GM23338 (cell line): Measurements from ENCODE around the gene SBF1. TPM values are rescaled to one million over a fixed set of nuclear protein-coding genes. Genes with fewer than 3 reads are reported as not detected.

ENCODE experiments used
- ATAC-seq: fragments of 200-7000 bp; cut with Tn5 transposase; 3 replicates; pipeline ENCODE4 v1.9.1; 2020
- DNase-seq: peaks from one replicate; pipeline ENCODE4 v3.0.0-alpha.2; 2015; ENCODE audit warnings: low spot score
- H2AFZ ChIP-seq: fragments of 200-600 bp; sonication (generic); 2 replicates; pipeline ENCODE4 v1.8.0; 2016; ENCODE audit warnings: antibody characterized with exemption, mild to moderate bottlenecking, moderate library complexity
- H3F3A ChIP-seq: fragments of 200-600 bp; sonication (generic); replicated peaks from 2 replicates; pipeline ENCODE4 v1.8.0; 2017; ENCODE audit warnings: antibody characterized with exemption, mixed run types, low read depth
- H3K27ac ChIP-seq: fragments of 200-600 bp; sonication (generic); 2 replicates; pipeline ENCODE4 v1.6.1; 2016; ENCODE audit warnings: low read depth
- H3K27me3 ChIP-seq: fragments of 200-600 bp; sonication (generic); 2 replicates; pipeline ENCODE4 v1.8.0; 2016; ENCODE audit warnings: mild to moderate bottlenecking, mixed run types, moderate library complexity; ENCODE audit not compliant: insufficient read depth
- H3K36me3 ChIP-seq: fragments of 200-600 bp; sonication (generic); 2 replicates; pipeline ENCODE4 v1.8.0; 2016; ENCODE audit warnings: mild to moderate bottlenecking; ENCODE audit not compliant: insufficient read depth
- H3K4me1 ChIP-seq: fragments of 200-600 bp; sonication (generic); 2 replicates; pipeline ENCODE4 v1.8.0; 2016; ENCODE audit warnings: mild to moderate bottlenecking, moderate library complexity; ENCODE audit not compliant: insufficient read depth
- H3K4me2 ChIP-seq: fragments of 200-600 bp; sonication (generic); 2 replicates; pipeline ENCODE4 v1.7.1; 2017; ENCODE audit warnings: mixed run types
- H3K4me3 ChIP-seq: fragments of 200-600 bp; sonication (generic); 2 replicates; pipeline ENCODE4 v1.6.1; 2016; ENCODE audit warnings: mixed run types
- H3K79me2 ChIP-seq: fragments of 200-600 bp; sonication (generic); replicated peaks from 2 replicates; pipeline ENCODE4 v1.8.0; 2017; ENCODE audit warnings: mild to moderate bottlenecking; ENCODE audit not compliant: insufficient read depth
- H3K9me2 ChIP-seq: fragments of 200-600 bp; sonication (generic); 2 replicates; pipeline ENCODE4 v1.8.0; 2017; ENCODE audit not compliant: insufficient read depth
- H4K20me1 ChIP-seq: fragments of 200-600 bp; sonication (generic); replicated peaks from 2 replicates; pipeline ENCODE4 v1.8.0; 2017; ENCODE audit warnings: mild to moderate bottlenecking; ENCODE audit not compliant: insufficient read depth
- H3K27ac Mint-ChIP-seq: 2 replicates; pipeline ENCODE4 v1.8.0; 2020; ENCODE audit warnings: inconsistent platforms, mild to moderate bottlenecking, moderate library complexity, mixed read lengths
- H3K27me3 Mint-ChIP-seq: 3 replicates; pipeline ENCODE4 v1.8.0; 2022; ENCODE audit warnings: low read depth, mild to moderate bottlenecking, moderate library complexity, mixed read lengths, inconsistent platforms; ENCODE audit not compliant: insufficient read depth, poor library complexity
- H3K36me3 Mint-ChIP-seq: 3 replicates; pipeline ENCODE4 v1.8.0; 2021; ENCODE audit warnings: low read depth, mild to moderate bottlenecking, inconsistent platforms, moderate library complexity, mixed read lengths
- H3K4me1 Mint-ChIP-seq: 3 replicates; pipeline ENCODE4 v1.8.0; 2020; ENCODE audit warnings: mild to moderate bottlenecking, inconsistent platforms, mixed read lengths
- H3K4me3 Mint-ChIP-seq: 3 replicates; pipeline ENCODE4 v1.8.0; 2021; ENCODE audit warnings: moderate library complexity, mild to moderate bottlenecking, inconsistent platforms, mixed read lengths
- H3K9me3 Mint-ChIP-seq: 3 replicates; pipeline ENCODE4 v1.8.0; 2020; ENCODE audit warnings: moderate library complexity, mild to moderate bottlenecking, inconsistent platforms, mixed read lengths
- EZH2 ChIP-seq: fragments of 200-600 bp; sonication (generic); IDR thresholded peaks from one replicate; pipeline ENCODE4 v1.8.0; 2017; ENCODE audit warnings: antibody characterized with exemption, mild to moderate bottlenecking, low read depth; ENCODE audit not compliant: unreplicated experiment
- EZH2phosphoT487 ChIP-seq: fragments of 200-600 bp; sonication (generic); IDR thresholded peaks from one replicate; pipeline ENCODE4 v1.8.1; 2018; ENCODE audit warnings: antibody characterized with exemption; ENCODE audit not compliant: unreplicated experiment
- JUNB ChIP-seq: IDR thresholded peaks from one replicate; pipeline ENCODE4 v1.6.1; 2016; ENCODE audit warnings: antibody characterized with exemption; ENCODE audit not compliant: unreplicated experiment
- NANOG ChIP-seq: IDR thresholded peaks from 2 replicates; pipeline ENCODE4 v1.6.1; 2016; ENCODE audit warnings: antibody characterized with exemption, borderline replicate concordance
- POLR2AphosphoS5 ChIP-seq: IDR thresholded peaks from 2 replicates; pipeline ENCODE4 v1.6.1; 2016; ENCODE audit warnings: antibody characterized with exemption, low read depth
- STAT1 ChIP-seq: IDR thresholded peaks from one replicate; pipeline ENCODE4 v1.6.1; 2016; ENCODE audit warnings: antibody characterized with exemption; ENCODE audit not compliant: unreplicated experiment
- ZNF331 ChIP-seq: fragments of 250-450 bp; sonication (Bioruptor Pico); IDR thresholded peaks from 2 replicates; pipeline ENCODE4 v1.5.0; 2020; ENCODE audit warnings: low read depth, mild to moderate bottlenecking, moderate library complexity
- polyA plus RNA-seq: library from polyadenylated mRNA; unstranded; fragments of >200 nt; fragmentation: Nextera tagmentation; extraction: Ambion mirVana; gene quantifications from 2 replicates; pipeline ENCODE4 v1.2.1, GENCODE V29; 2016
- total RNA-seq: library from RNA; depleted of rRNA; stranded (reverse); fragments of >200 nt; shearing (Covaris generic); gene quantifications from 2 replicates; pipeline ENCODE4 v1.2.3, GENCODE V29; 2014
- TF ChIP-seq, protein P1 (sequence below): IDR thresholded peaks from 2 replicates; pipeline ENCODE4 v1.6.1; 2016; ENCODE audit warnings: antibody characterized with exemption
- TF ChIP-seq, protein P2 (sequence below), 2 experiments: fragments of 200-600 bp in 1 of 2; sonication (generic) in 1 of 2; conservative IDR thresholded peaks; 2 replicates each; pipeline versions ENCODE4 v1.5.1 to v1.6.1; 2016 to 2017; ENCODE audit warnings: antibody characterized with exemption in 2 of 2, low read depth in 2 of 2, mild to moderate bottlenecking in 2 of 2, moderate library complexity in 1 of 2
- TF ChIP-seq, protein P3 (sequence below): IDR thresholded peaks from one replicate; pipeline ENCODE4 v1.6.1; 2018; ENCODE audit warnings: antibody characterized with exemption; ENCODE audit not compliant: unreplicated experiment

The SBF1 gene
- total and polyA plus RNA-seq, 2 experiments from 2014 or later = 26.5 to 85.4 TPM

DNA sequence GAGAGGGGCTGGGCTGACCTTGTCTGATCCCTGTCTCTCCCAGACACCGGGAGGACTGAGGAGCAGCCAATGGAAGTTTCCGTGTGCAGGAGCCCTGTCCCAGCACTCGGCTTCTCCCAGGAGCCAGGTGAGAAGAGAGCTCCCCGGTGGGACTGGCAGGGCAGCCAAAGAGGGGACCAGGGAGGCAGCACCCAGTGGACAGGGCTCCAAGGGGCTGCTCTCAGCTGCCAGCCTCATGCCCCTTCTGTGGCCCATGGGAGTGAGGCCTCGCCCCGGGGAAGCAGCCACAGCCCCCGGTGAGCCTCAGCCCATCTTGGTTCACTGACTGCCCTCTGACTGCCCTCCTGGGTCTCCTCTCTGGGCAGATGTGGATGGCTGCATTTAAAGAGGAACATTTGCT, 43.8 kb upstream of the SBF1 start (continued):
- TF ChIP-seq, protein P1, sequence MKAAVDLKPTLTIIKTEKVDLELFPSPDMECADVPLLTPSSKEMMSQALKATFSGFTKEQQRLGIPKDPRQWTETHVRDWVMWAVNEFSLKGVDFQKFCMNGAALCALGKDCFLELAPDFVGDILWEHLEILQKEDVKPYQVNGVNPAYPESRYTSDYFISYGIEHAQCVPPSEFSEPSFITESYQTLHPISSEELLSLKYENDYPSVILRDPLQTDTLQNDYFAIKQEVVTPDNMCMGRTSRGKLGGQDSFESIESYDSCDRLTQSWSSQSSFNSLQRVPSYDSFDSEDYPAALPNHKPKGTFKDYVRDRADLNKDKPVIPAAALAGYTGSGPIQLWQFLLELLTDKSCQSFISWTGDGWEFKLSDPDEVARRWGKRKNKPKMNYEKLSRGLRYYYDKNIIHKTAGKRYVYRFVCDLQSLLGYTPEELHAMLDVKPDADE = no peak
- TF ChIP-seq, protein P2, sequence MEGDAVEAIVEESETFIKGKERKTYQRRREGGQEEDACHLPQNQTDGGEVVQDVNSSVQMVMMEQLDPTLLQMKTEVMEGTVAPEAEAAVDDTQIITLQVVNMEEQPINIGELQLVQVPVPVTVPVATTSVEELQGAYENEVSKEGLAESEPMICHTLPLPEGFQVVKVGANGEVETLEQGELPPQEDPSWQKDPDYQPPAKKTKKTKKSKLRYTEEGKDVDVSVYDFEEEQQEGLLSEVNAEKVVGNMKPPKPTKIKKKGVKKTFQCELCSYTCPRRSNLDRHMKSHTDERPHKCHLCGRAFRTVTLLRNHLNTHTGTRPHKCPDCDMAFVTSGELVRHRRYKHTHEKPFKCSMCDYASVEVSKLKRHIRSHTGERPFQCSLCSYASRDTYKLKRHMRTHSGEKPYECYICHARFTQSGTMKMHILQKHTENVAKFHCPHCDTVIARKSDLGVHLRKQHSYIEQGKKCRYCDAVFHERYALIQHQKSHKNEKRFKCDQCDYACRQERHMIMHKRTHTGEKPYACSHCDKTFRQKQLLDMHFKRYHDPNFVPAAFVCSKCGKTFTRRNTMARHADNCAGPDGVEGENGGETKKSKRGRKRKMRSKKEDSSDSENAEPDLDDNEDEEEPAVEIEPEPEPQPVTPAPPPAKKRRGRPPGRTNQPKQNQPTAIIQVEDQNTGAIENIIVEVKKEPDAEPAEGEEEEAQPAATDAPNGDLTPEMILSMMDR (conservative IDR thresholded peaks at IDR 0.05; ENCODE audit: low read depth in 2 of 2) = no peak
- TF ChIP-seq POLR2AphosphoS5 = no peak
- TF ChIP-seq, protein P3, sequence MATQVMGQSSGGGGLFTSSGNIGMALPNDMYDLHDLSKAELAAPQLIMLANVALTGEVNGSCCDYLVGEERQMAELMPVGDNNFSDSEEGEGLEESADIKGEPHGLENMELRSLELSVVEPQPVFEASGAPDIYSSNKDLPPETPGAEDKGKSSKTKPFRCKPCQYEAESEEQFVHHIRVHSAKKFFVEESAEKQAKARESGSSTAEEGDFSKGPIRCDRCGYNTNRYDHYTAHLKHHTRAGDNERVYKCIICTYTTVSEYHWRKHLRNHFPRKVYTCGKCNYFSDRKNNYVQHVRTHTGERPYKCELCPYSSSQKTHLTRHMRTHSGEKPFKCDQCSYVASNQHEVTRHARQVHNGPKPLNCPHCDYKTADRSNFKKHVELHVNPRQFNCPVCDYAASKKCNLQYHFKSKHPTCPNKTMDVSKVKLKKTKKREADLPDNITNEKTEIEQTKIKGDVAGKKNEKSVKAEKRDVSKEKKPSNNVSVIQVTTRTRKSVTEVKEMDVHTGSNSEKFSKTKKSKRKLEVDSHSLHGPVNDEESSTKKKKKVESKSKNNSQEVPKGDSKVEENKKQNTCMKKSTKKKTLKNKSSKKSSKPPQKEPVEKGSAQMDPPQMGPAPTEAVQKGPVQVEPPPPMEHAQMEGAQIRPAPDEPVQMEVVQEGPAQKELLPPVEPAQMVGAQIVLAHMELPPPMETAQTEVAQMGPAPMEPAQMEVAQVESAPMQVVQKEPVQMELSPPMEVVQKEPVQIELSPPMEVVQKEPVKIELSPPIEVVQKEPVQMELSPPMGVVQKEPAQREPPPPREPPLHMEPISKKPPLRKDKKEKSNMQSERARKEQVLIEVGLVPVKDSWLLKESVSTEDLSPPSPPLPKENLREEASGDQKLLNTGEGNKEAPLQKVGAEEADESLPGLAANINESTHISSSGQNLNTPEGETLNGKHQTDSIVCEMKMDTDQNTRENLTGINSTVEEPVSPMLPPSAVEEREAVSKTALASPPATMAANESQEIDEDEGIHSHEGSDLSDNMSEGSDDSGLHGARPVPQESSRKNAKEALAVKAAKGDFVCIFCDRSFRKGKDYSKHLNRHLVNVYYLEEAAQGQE = no peak

DNA sequence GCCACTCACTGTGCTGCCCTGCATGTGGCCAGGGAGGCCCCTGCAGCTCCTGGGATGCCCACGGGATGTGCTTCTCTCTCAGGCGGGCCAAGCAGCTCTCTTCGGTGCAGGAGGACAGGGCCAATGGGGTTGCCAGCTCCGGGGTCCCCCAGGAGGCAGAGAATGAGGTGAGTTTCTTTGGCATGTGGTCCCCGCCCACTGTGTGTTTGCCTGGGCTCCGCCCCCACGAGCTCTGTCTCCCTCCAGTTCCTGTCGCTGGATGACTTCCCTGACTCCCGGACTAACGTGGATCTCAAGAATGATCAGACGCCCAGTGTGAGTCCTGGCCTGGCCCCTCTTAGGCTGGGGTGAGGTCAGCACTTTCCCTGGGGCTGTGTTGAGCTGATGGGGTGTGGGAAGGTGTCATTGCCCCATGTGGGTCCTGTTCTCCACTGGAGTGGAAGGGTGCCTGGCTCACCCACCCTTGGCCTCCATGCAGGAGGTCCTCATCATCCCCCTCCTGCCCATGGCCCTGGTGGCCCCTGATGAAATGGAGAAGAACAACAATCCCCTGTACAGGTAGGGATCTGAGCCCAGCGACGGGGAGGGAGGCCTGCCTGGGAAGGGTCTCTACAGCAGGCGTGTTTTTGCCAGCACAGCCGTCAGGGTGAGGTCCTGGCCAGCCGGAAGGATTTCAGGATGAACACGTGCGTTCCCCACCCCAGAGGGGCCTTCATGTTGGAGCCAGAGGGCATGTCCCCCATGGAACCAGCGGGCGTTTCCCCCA, 42.8 kb upstream of the SBF1 start:
- Mint-ChIP-seq H3K4me1 (no peaks in the 10 kb centered on the region; the same call in 2 of the 3 replicates), H3K36me3 (peaks cover 13% of the 10 kb centered on the region), H3K9me3 (no peaks in the 10 kb centered on the region; the same call in 2 of the 3 replicates), H3K27ac (no peak overlapping the region), H3K4me3 (no peak overlapping the region), H3K27me3 (peaks cover 8% of the 10 kb centered on the region)
- Histone ChIP-seq H2AFZ (no peak overlapping the region), H4K20me1 (peaks cover 12% of the 10 kb centered on the region; the same call in 1 of the 2 replicates), H3K27ac (no peak overlapping the region), H3K4me3 (no peak overlapping the region), H3K9me2 (no peaks in the 10 kb centered on the region), H3K4me2 (no peak overlapping the region), H3K79me2 (peaks cover 27% of the 10 kb centered on the region), H3K36me3 (no peaks in the 10 kb centered on the region; the same call in 1 of the 2 replicates), H3K27me3 (no peaks in the 10 kb centered on the region), H3F3A (no peaks in the 10 kb centered on the region), H3K4me1 (no peaks in the 10 kb centered on the region)
- no peak for DNase-seq
- peak; percentile 56; the same call in 2 of the 3 replicates for ATAC-seq
- no peak for TF ChIP-seq NANOG
- no peak for TF ChIP-seq ZNF331 (CRISPR knock-in tag)
- no peak for TF ChIP-seq EZH2phosphoT487
- TF ChIP-seq, protein P2 (conservative IDR thresholded peaks at IDR 0.05; ENCODE audit: low read depth in 2 of 2) = no peak
- TF ChIP-seq EZH2 = no peak
- TF ChIP-seq STAT1 = no peak
- TF ChIP-seq JUNB = no peak
- TF ChIP-seq, protein P3 = no peak
- TF ChIP-seq, protein P1 = no peak
